HG03342 (cell line): ENCODE measurements around the gene ARAP1.

Source experiments
- ATAC-seq: cut with Tn5 transposase; IDR thresholded peaks from one replicate; pipeline ENCODE4 v1.9.1; 2021; ENCODE audit warnings: mild to moderate bottlenecking, moderate library complexity; ENCODE audit not compliant: unreplicated experiment

The ARAP1 gene

GRCh38 chr11:72744474-72744873 lies 7.7 kb downstream of the ARAP1 start:
- no peak for ATAC-seq

GRCh38 chr11:72743321-72744221 lies 8.6 kb downstream of the ARAP1 start:
- ATAC-seq = no peak

GRCh38 chr11:72742513-72743320 lies 9.5 kb downstream of the ARAP1 start:
- no peak for ATAC-seq

- ATAC-seq = no peak
Measured at GRCh38 chr11:72741849-72742512, 10.2 kb downstream of the ARAP1 start.

- no peak for ATAC-seq
Measured at GRCh38 chr11:72741429-72741833, 10.8 kb downstream of the ARAP1 start.

GRCh38 chr11:72740562-72741428 lies 11.4 kb downstream of the ARAP1 start:
- ATAC-seq = no peak

GRCh38 chr11:72740060-72740424 lies 12.2 kb downstream of the ARAP1 start:
- ATAC-seq = no peak

GRCh38 chr11:72739240-72740059 lies 12.8 kb downstream of the ARAP1 start:
- ATAC-seq = no peak

- ATAC-seq = peak; percentile 39
Measured at GRCh38 chr11:72738199-72739141, 13.7 kb downstream of the ARAP1 start.

- ATAC-seq = no peak
Measured at GRCh38 chr11:72737336-72737735, 14.9 kb downstream of the ARAP1 start.

GRCh38 chr11:72736452-72737069 lies 15.6 kb downstream of the ARAP1 start:
- ATAC-seq = no peak

GRCh38 chr11:72735495-72736027 lies 16.6 kb downstream of the ARAP1 start:
- no peak for ATAC-seq

GRCh38 chr11:72732329-72732728 lies 19.9 kb downstream of the ARAP1 start:
- no peak for ATAC-seq

- no peak for ATAC-seq
Measured at GRCh38 chr11:72730737-72731136, 21.5 kb downstream of the ARAP1 start.

GRCh38 chr11:72730243-72730642 lies 22.0 kb downstream of the ARAP1 start:
- ATAC-seq = no peak

GRCh38 chr11:72727521-72727920 lies 24.7 kb downstream of the ARAP1 start:
- no peak for ATAC-seq

- no peak for ATAC-seq
Measured at GRCh38 chr11:72726266-72727220, 25.7 kb downstream of the ARAP1 start.
